Subcutaneous adipose tissue (tissue), 4 donors: ENCODE measurements around the gene AGO1. TPM values are rescaled to one million over a fixed set of nuclear protein-coding genes. Genes with fewer than 3 reads are reported as not detected.

Experiments
- total RNA-seq, 4 donors: library from RNA; depleted of rRNA; stranded (reverse); fragments of >200 nt; gene quantifications; one replicate each; pipeline ENCODE4 v1.1.0, GENCODE V29; 2016
- TF ChIP-seq, protein P1 (sequence below): fragments of 450-650 bp; IDR thresholded peaks from one replicate; pipeline ENCODE4 v1.5.1; 2016; ENCODE audit warnings: low read depth, mild to moderate bottlenecking, control low read depth, antibody characterized with exemption, moderate library complexity

AGO1 gene
- total RNA-seq, 4 donors from 2014 or later = 13.2 to 26.3 (median 20.1) TPM

DNA sequence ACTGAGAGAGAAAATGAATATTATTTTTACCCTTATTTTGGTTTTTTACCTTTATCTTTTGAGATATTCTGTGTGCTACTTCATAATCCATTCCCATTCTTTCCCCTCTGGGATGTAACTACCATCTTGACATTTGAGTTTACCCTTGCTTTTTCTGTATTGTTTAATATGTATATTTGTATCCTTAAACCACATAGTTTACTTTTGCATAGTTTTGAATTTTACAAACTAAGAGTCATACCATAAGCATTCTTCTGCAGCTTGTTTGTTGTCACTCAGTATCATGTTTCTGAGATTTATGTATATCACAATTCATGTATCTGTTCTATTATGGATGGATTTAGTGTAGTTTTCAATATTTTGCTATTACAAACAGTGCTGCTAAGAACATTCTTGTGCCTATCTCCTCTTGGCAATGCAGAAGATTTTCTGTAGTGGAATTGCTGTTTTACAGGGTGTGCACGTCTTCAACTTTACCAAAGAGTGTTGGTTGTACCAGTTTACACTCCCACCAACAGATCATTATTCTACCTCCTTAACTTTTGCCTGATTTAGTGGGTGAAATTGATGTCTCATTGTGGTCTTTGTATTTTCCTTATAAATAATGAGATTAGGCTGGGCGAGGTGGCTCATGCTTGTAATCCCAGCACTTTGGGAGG lies 12.2 kb upstream of the AGO1 start:
- TF ChIP-seq, protein P1, sequence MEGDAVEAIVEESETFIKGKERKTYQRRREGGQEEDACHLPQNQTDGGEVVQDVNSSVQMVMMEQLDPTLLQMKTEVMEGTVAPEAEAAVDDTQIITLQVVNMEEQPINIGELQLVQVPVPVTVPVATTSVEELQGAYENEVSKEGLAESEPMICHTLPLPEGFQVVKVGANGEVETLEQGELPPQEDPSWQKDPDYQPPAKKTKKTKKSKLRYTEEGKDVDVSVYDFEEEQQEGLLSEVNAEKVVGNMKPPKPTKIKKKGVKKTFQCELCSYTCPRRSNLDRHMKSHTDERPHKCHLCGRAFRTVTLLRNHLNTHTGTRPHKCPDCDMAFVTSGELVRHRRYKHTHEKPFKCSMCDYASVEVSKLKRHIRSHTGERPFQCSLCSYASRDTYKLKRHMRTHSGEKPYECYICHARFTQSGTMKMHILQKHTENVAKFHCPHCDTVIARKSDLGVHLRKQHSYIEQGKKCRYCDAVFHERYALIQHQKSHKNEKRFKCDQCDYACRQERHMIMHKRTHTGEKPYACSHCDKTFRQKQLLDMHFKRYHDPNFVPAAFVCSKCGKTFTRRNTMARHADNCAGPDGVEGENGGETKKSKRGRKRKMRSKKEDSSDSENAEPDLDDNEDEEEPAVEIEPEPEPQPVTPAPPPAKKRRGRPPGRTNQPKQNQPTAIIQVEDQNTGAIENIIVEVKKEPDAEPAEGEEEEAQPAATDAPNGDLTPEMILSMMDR = no peak

DNA sequence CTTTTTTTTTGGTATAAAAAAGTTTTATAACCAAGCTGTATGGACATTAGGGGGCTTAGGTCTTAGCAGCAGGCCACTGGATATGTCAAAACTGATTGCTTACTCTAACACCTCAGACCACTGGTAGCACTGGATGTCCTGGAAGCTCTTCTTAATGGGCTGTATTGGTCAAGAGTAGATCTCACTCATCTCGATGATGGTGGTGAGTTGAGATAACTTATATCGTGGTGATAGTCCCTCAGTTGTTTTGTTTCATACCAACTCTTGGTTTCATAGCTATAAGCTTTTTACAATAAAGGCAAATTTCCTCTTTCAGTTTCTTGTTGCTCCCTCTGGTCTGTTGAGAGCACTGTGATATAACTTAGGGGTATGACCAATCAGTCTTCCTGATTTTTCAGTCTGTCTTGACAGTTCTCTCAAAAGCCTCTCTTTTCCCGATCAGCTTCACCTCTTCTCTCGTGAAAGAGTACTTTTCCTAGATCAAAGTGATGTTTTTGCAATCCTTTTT lies 9.7 kb upstream of the AGO1 start:
- TF ChIP-seq, protein P1 = no peak

DNA sequence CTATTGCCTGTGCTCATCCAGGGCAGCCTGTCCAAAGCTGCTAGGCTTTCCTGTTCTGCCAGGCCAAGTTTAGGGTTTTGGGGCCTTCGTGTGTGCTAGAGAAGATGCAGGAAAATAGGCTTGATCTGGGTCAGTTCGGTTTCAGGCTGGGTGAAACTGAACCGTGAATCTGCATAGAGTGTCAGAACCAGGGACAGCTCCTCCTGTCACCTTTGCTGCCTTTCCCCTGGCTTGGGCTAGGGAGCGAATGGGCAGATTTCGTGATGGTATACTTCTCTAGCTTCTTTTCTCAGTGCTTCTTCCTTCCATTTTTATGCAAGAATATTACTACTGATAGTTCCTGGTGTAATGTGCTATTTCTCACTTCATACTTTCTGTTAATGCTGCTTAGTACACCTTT lies 6.0 kb upstream of the AGO1 start:
- TF ChIP-seq, protein P1 = no peak

DNA sequence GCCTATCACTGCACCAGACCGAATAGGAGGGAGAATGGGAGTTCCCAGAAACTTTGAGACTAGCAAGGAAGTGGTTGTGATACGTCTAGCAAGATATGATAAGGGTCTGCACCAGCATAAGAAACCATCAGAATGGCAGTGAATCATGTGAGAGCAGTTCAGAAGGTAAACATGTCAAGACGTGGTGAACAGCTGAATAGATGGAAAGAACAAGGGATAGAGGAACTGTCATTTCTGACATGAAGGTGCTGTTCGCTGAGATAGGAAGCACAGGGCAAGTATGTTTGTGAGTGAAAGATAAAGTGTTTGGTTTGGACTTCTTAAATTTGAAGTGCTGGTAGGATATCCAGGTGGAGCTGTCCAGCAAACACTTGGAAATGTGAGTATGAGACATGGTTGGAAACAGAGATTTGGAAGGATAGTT lies 1.1 kb upstream of the AGO1 start:
- TF ChIP-seq, protein P1 = no peak

DNA sequence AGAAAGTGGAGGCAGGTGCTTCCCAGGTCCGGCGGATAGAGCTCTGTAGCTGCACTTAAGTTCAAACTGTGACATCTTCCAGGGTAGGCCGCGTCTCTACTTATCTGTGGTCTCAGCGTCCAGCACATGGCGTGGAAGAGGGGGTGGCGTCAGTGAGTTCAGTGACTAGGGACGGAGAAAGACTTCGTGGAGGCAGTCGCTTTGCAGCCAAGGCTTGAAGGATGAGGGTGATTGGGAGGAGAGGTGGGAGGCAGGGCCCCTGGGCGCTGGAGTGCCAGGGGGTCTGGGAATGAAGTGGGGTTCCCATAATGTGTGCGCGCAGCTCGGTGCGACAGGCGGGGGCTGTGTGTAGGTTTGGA lies 444 bp upstream of the AGO1 start:
- TF ChIP-seq, protein P1 = no peak

DNA sequence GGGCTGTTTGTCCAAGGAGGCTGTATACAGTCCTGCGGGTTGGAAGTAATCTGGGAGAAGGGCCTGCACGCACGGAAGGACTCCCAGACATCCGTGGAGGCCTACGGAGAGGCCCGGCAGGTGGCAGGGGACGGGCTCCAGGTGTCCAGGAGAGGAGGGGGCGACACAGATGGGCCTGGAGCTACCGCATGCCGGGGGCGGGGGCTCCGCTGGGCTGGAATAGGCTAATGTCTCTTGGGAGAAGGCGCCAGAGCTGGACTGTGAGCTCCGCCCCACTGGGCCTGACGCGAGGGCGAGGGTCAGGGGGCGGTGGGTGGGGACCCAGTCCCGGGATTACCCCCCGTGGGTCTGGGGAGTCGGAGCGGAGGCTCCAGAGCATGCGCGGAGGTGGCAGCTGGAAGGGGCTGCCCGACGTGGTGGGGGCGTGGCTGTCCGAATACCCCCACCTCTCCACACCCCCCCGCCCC lies 659 bp downstream of the AGO1 start:
- TF ChIP-seq, protein P1 = no peak

DNA sequence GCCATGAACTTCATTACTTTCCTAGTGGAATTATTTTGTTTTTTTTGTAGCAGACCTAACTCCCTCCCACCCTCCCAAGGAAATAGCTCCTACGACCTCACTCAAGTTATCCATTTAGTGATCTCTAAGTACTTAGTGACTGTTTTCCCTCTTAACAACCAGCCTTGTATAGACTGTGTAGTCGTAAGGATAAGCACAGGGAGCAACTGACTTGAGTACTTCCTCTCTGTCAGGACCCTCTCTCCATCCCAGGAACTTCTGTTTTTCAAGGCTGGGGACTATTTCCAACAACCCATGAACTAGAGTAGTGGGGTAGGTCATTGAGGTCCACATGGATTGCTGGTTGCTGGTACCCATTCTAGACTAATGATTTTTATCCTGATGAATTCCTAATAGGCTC lies 1.9 kb downstream of the AGO1 start:
- TF ChIP-seq, protein P1 = no peak
